Measurements from ENCODE around the gene ATP5PB. TPM values are rescaled to one million over a fixed set of nuclear protein-coding genes. Genes with fewer than 3 reads are reported as not detected.

Gene ATP5PB
- total and polyA plus RNA-seq, 4 donors: 143 to 257 (median 223) TPM

DNA sequence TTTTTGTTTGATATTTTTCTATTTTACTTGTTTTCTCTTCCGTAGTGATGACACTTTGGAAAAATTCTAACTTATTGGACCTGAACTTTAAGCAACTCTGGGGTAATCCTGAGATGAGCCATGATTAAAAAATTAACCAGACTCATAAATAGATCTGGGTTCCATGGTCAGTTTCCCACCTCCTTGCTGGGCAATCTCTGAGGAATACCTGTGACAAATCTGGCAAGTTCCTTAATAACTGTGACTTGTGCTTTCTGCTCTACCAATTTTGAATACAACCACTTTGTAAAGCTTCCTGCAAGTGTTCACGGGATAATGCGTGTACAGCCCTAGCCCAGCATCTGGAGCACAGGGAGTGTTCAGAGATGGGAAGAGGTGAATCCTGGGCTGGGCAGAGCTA lies 25.0 kb upstream of the ATP5PB start:
- Histone ChIP-seq H3K27ac (ENCODE audit: low read depth in 1 of 2, low read length in 2 of 2) (no peak overlapping the region), H3K36me3 (ENCODE audit: control insufficient read depth in 4 of 4, insufficient read depth in 3 of 4, low read depth in 1 of 4, low read length in 3 of 4) (no peaks in the 10 kb centered on the region), H3K27me3 (ENCODE audit: control insufficient read depth in 4 of 4, insufficient read depth in 4 of 4, low read length in 3 of 4) (no peaks in the 10 kb centered on the region), H3K9ac (ENCODE audit: low read depth in 1 of 2, low read length in 2 of 2) (no peak overlapping the region), H3K4me1 (ENCODE audit: control insufficient read depth in 4 of 4, insufficient read depth in 4 of 4, low read length in 3 of 4) (peaks cover 6 to 20% (median 15%) of the 10 kb centered on the region in 4 donors), H3K4me3 (ENCODE audit: low read depth in 1 of 3, low read length in 3 of 3) (no peak overlapping the region), H3K9me3 (ENCODE audit: control insufficient read depth in 4 of 4, low read length in 3 of 4) (no peaks in the 10 kb centered on the region)
- TF ChIP-seq, protein P1, sequence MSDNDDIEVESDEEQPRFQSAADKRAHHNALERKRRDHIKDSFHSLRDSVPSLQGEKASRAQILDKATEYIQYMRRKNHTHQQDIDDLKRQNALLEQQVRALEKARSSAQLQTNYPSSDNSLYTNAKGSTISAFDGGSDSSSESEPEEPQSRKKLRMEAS (IDR thresholded peaks at IDR 0.05): no peak
- TF ChIP-seq, protein P2, sequence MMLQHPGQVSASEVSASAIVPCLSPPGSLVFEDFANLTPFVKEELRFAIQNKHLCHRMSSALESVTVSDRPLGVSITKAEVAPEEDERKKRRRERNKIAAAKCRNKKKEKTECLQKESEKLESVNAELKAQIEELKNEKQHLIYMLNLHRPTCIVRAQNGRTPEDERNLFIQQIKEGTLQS (IDR thresholded peaks at IDR 0.05): no peak
- no peak for TF ChIP-seq JUND (IDR thresholded peaks at IDR 0.05)
- no peak for TF ChIP-seq YY1 (IDR thresholded peaks at IDR 0.05)
- TF ChIP-seq EGR1 (IDR thresholded peaks at IDR 0.05; ENCODE audit: low read depth in 2 of 2): no peak
- no peak for TF ChIP-seq HNF4G (IDR thresholded peaks at IDR 0.05)
- no peak for TF ChIP-seq HNF4A (conservative IDR thresholded peaks at IDR 0.05)
- TF ChIP-seq, protein P3, sequence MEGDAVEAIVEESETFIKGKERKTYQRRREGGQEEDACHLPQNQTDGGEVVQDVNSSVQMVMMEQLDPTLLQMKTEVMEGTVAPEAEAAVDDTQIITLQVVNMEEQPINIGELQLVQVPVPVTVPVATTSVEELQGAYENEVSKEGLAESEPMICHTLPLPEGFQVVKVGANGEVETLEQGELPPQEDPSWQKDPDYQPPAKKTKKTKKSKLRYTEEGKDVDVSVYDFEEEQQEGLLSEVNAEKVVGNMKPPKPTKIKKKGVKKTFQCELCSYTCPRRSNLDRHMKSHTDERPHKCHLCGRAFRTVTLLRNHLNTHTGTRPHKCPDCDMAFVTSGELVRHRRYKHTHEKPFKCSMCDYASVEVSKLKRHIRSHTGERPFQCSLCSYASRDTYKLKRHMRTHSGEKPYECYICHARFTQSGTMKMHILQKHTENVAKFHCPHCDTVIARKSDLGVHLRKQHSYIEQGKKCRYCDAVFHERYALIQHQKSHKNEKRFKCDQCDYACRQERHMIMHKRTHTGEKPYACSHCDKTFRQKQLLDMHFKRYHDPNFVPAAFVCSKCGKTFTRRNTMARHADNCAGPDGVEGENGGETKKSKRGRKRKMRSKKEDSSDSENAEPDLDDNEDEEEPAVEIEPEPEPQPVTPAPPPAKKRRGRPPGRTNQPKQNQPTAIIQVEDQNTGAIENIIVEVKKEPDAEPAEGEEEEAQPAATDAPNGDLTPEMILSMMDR (IDR thresholded peaks at IDR 0.05; ENCODE audit: low read depth, low read length, missing input control): no peak
- no peak for TF ChIP-seq RAD21 (IDR thresholded peaks at IDR 0.05)
- TF ChIP-seq SP1 (IDR thresholded peaks at IDR 0.05): no peak
- no peak for TF ChIP-seq RXRA (IDR thresholded peaks at IDR 0.05)
- TF ChIP-seq, protein P4, sequence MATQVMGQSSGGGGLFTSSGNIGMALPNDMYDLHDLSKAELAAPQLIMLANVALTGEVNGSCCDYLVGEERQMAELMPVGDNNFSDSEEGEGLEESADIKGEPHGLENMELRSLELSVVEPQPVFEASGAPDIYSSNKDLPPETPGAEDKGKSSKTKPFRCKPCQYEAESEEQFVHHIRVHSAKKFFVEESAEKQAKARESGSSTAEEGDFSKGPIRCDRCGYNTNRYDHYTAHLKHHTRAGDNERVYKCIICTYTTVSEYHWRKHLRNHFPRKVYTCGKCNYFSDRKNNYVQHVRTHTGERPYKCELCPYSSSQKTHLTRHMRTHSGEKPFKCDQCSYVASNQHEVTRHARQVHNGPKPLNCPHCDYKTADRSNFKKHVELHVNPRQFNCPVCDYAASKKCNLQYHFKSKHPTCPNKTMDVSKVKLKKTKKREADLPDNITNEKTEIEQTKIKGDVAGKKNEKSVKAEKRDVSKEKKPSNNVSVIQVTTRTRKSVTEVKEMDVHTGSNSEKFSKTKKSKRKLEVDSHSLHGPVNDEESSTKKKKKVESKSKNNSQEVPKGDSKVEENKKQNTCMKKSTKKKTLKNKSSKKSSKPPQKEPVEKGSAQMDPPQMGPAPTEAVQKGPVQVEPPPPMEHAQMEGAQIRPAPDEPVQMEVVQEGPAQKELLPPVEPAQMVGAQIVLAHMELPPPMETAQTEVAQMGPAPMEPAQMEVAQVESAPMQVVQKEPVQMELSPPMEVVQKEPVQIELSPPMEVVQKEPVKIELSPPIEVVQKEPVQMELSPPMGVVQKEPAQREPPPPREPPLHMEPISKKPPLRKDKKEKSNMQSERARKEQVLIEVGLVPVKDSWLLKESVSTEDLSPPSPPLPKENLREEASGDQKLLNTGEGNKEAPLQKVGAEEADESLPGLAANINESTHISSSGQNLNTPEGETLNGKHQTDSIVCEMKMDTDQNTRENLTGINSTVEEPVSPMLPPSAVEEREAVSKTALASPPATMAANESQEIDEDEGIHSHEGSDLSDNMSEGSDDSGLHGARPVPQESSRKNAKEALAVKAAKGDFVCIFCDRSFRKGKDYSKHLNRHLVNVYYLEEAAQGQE (IDR thresholded peaks at IDR 0.05): no peak
- no peak for TF ChIP-seq FOXA2 (IDR thresholded peaks at IDR 0.05)
- 80% methylated on average over 3 of the region's 3 CpGs for WGBS
- no peak for DNase-seq (ENCODE audit: low spot score)

DNA sequence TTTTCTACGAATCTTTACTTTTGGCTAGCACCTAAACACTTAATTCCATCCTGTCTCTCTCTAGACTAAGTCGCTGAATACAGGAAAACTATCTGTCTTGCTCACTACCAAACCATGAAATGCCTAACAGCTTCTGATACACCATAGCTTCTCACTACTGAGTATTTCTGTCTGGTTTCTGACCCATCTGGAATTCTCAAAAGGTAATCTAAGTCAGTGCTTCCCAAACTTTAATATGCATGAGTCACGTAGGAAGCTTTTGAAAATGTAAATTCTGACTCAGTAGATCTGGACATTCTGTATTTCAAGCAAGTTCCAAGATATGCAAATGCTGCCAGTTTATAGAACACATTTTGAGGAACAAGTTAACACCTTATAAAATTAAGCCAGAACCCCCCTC lies 12.5 kb upstream of the ATP5PB start:
- Histone ChIP-seq H3K4me1 (ENCODE audit: control insufficient read depth in 4 of 4, insufficient read depth in 4 of 4, low read length in 3 of 4) (no peaks in the 10 kb centered on the region), H3K36me3 (ENCODE audit: control insufficient read depth in 4 of 4, insufficient read depth in 3 of 4, low read depth in 1 of 4, low read length in 3 of 4) (peaks cover 1 to 33% (median 26%) of the 10 kb centered on the region in 4 donors), H3K4me3 (ENCODE audit: low read depth in 1 of 3, low read length in 3 of 3) (no peak overlapping the region), H3K9me3 (ENCODE audit: control insufficient read depth in 4 of 4, low read length in 3 of 4) (no peaks in the 10 kb centered on the region), H3K9ac (ENCODE audit: low read depth in 1 of 2, low read length in 2 of 2) (no peak overlapping the region), H3K27me3 (ENCODE audit: control insufficient read depth in 4 of 4, insufficient read depth in 4 of 4, low read length in 3 of 4) (no peaks in the 10 kb centered on the region), H3K27ac (ENCODE audit: low read depth in 1 of 2, low read length in 2 of 2) (no peak overlapping the region)
- 78% methylated on average over 3 of the region's 3 CpGs for WGBS
- no peak for DNase-seq (ENCODE audit: low spot score)
- TF ChIP-seq NR2F2 (IDR thresholded peaks at IDR 0.05) (no peak), TAF1 (conservative IDR thresholded peaks at IDR 0.05) (no peak), EGR1 (IDR thresholded peaks at IDR 0.05; ENCODE audit: low read depth in 2 of 2) (no peak), HNF4G (IDR thresholded peaks at IDR 0.05) (no peak), FOXA2 (IDR thresholded peaks at IDR 0.05) (no peak), YY1 (IDR thresholded peaks at IDR 0.05) (no peak), RXRA (IDR thresholded peaks at IDR 0.05) (no peak), GABPA (IDR thresholded peaks at IDR 0.05 in 1 of 2, conservative IDR thresholded peaks at IDR 0.05 in 1 of 2) (no peak), JUND (IDR thresholded peaks at IDR 0.05) (no peak), FOXA1 (IDR thresholded peaks at IDR 0.05) (no peak), SP1 (IDR thresholded peaks at IDR 0.05) (no peak), HNF4A (conservative IDR thresholded peaks at IDR 0.05) (no peak)
- TF ChIP-seq, protein P1 (IDR thresholded peaks at IDR 0.05): no peak
- TF ChIP-seq, protein P2 (IDR thresholded peaks at IDR 0.05): no peak
- TF ChIP-seq, protein P4 (IDR thresholded peaks at IDR 0.05): no peak
- TF ChIP-seq, protein P3 (IDR thresholded peaks at IDR 0.05; ENCODE audit: low read depth, low read length, missing input control): no peak
